Renal cortex interstitium (tissue), 11 donors: ENCODE measurements around the gene KCNJ8. TPM values are rescaled to one million over a fixed set of nuclear protein-coding genes. Genes with fewer than 3 reads are reported as not detected.

Source experiments
- DNase-seq, 11 donors: peaks; one replicate each; pipeline ENCODE4 v3.0.0-alpha.2; 2013; ENCODE audit warnings: low read depth in 9 of 11, low spot score in 4 of 11; ENCODE audit errors: extremely low read depth in 1 of 11
- polyA plus RNA-seq, 3 donors: library from polyadenylated mRNA; unstranded; fragments of 120-200 nt; gene quantifications; one replicate each; pipeline ENCODE4 v1.2.1, GENCODE V29; 2013; ENCODE audit not compliant: insufficient read length in 3 of 3

The KCNJ8 gene
- polyA plus RNA-seq, 3 donors = 20.6 to 22.9 (median 20.8) TPM

DNA sequence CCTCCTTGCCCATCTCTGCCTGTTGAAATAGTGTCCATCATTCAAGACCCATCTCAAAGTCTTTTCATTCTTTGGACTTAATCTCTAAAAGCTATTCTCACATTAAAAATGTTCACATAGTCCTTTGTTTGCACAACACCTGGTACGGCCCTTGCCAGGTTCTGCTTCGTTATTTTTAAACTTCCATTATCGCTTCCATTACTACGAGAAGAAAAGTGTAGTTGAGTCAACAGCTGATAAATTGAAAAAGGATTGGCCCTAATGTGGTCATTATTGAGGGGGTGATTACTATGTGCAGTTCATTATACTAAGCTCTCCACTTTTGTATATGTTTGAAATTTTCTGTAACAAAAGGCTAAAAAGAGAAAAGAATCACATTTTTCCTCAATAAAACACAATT lies 17.8 kb downstream of the KCNJ8 start:
- no peak for DNase-seq

DNA sequence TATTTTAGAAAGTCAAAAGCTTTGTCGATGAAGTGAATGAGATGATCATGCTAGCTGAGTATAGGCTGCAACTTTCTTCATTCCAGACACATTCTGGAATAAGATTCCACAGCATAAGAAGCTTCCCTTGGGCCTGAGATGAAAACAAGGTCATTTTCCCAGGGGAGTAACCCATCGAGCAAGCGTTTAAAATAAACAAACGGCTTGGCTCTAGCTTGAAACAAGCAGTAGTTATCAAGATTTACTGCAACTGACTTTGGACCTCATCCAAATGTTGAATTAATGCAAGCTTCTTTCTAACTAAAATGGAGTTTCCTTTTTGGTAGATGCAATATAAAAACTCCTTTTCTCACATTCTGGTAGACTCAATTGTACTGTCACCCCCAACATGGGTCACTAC lies 23.0 kb downstream of the KCNJ8 start:
- peak in 10 of 11 donors; percentile 74 to 91 (median 86) for DNase-seq

DNA sequence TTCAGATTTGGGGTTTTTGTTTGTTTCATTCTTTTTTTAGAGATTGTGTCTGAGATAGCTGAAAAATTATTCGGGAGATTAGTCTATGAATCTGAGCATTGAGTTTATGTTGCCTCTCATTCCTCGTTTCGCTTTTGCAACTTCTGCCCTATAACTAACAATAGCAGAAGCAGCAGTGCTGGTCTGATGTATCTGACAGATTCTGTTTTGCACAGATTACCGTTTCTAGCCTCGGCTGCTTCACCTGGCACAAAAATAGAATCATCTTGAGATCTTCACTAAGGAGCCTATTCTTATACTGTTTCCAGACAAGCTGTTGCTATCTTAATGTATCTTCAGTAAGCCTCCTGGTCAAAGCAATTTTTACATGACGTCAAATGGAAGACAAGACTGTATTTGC lies 29.2 kb downstream of the KCNJ8 start:
- DNase-seq = no peak

DNA sequence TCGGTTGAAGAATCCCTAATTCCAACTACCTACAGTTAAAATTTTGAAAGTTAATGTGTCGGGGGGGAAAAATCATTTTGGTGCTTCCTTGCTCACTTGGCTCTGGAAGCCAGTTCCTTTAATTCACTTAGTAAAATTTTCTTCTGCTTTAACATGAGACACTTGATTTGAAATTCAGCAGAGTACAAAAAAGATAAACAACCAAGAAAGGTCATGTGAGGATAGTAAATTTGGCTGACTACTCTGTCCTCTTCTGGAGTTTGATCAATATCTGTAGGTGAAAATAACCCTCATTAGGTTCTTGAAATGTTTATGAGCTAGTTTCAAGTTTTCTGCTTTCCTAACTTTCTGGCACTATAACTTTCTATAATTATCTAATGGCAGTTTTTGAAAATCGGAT lies 43.4 kb downstream of the KCNJ8 start:
- DNase-seq = no peak

DNA sequence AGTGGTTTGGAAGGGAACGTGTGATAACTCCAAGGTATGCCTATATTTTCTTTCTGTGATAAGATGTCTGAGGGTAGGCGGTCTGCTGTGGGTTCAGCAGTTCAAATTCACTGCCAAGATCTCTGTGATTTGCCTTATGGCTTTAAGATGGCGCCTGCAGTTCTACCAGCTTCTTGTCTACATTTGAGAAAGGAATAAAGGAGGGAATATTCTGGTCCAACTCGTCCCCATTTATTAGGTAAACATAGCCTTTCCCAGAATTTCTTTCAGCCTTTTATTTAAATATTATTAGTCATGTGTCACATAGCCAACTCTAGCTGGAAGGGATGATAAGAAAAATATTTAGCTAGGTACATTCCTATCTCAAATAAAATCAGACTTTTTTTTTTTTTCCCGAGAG lies 48.8 kb downstream of the KCNJ8 start:
- no peak for DNase-seq

DNA sequence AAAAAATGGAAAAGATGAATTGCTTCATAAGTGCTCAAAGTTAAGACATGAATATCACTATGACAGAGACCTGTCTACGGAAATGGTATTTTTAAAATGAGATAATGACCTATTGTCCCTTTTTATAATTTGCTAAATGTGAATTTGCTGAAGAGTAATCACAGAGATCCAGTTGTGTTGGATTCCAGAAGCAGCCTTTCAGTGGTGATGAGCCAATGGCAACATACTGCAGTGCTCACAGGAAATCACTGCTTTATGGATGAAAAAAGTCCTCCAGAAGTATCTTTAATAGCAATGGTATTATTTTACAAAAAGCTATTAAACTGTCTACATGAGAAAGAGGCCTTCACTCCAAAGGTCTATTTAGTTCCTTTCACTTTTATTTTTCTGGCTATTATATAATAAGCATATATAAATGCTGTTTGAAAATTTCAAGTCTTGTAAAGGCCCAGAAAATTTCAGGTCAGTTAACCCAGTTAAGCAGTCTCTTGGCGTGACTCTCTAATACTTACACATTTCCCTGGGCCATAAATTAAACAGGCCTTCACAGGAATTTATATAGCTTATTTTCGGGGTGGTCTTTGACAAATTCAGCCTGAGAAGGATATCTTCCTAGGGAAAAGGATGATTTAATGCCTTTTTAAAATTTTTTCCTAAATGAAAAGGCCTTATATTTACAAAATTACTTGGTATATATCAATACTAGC lies 55.4 kb downstream of the KCNJ8 start:
- peak in 6 of 11 donors; percentile 19 to 72 (median 60) for DNase-seq

DNA sequence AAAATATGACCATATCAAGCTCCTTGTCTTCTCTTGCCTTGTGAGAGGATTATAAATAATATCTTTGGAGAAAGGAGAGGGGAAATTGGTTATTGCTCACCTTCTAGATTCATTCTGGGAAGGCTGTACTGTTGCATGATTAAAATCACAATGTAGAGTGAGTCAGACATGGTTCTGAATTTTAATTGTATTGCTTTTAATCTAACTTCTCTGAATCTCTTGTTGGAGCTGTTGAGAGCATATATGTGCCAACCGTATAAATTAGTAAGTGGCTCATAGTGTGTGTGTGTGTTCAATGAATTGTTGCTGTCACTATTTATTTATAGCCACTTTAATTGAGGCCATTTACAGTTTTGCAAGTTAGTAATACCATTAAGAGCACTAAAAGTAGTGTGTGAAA lies 56.1 kb downstream of the KCNJ8 start:
- no peak for DNase-seq

DNA sequence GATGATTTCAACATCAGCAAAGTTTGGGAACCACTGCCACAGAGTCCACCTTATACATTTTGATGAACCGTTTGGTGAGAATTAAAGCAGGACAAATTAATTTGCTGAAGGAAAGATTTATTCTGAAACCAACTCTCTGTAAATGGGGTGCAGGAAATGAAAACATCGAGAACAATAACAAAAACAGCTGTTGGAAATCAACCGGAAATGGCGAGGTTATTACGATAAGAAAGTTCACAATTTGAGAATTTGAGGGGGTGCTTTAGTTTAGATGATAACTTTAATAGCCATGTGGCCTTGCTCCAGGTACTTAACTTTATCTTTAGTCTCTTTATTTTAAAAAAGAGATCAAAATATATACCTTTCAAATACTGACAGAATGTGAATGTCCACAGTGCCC lies 56.7 kb downstream of the KCNJ8 start:
- DNase-seq = peak in 1 of 11 donors; percentile 17

DNA sequence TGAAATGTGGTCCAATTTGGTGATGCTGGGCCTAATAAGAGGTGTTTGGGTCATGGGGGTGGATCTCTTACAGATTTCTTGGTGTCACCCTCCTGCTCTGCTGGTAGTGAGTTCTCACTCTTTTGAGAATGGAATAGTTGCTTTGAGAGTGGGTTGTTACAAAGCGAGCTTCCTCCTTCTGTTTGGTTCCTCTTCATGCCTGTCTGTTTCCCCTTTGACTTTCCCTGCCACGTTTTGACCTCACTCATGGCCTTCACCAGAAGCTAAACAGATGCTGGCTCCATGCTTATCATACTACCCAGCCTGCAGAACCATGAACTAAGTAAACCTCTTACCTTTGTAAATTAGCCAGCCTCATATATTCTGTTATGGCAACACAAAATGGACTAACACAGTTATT lies 59.1 kb downstream of the KCNJ8 start:
- no peak for DNase-seq

Other genes starting within 250 kb of the KCNJ8 start
- 10 to 100 TPM; 13.2 to 17.0 (median 15.5) TPM for gene SPX, start 248.4 kb downstream of the KCNJ8 start, polyA plus RNA-seq
- gene GYS2, start 169.9 kb downstream of the KCNJ8 start, polyA plus RNA-seq = under 1 TPM in 1 of 3 donors, not detected in 2; 0.32 TPM
- gene LDHB, start 116.9 kb downstream of the KCNJ8 start, polyA plus RNA-seq = 1,000 to 10,000 TPM; 1,291 to 1,840 (median 1,498) TPM
- gene ABCC9, start 166.7 kb upstream of the KCNJ8 start, polyA plus RNA-seq = 10 to 100 TPM; 24.5 to 28.2 (median 25.3) TPM